ENCODE results near the gene GABBR2. TPM values are rescaled to one million over a fixed set of nuclear protein-coding genes. Genes with fewer than 3 reads are reported as not detected.

The GABBR2 gene
- total RNA-seq, 1 donor from 2014 or later, result 0.84 TPM

- Histone ChIP-seq H3K4me1 (no peaks in the 10 kb centered on the region), H3K9me3 (no peaks in the 10 kb centered on the region), H3K36me3 (no peaks in the 10 kb centered on the region), H3K27ac (no peak overlapping the region), H3K4me3 (no peak overlapping the region), H3K27me3 (no peaks in the 10 kb centered on the region)
- ATAC-seq (no peak), DNase-seq (no peak)
- no peak for TF ChIP-seq CTCF (IDR thresholded peaks at IDR 0.05)
- intact Hi-C loops (cut with DNase I), result no loop called here
These were observed 96.5 kb downstream of the GABBR2 start for GRCh38 chr9:98612061-98612752.

- H3K9me3 ChIP-seq, result no peaks in the 10 kb centered on the region
These were observed 97.4 kb downstream of the GABBR2 start for GRCh38 chr9:98611319-98611718.

DNA sequence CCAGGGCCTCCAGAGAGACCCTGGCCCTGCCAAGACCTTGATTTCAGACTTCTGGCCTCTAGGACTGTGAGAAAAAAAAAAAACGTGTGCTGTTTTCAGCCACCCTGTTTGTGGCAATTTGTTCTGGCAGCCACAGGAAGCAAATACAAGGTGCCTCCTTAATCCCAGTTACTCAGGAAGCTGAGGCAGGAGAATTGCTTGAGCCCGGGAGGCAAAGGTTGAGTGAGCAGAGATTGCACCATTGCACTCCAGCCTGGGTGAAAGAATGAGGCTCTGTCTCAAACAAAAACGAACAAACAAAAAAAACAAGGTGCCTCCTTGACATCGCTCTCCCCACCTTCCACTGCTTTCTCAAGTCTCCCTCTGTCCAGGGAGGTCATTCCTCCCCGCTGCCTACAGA is 98.0 kb downstream of the GABBR2 start:
- ATAC-seq (no peak), DNase-seq (no peak)
- H3K27ac ChIP-seq, result no peak overlapping the region
- no peak overlapping the region for H3K4me3 ChIP-seq
- H3K36me3 ChIP-seq, result no peaks in the 10 kb centered on the region
- no peaks in the 10 kb centered on the region for H3K9me3 ChIP-seq
- no peak for TF ChIP-seq CTCF (IDR thresholded peaks at IDR 0.05)
- no peaks in the 10 kb centered on the region for H3K4me1 ChIP-seq
- intact Hi-C loops (cut with DNase I), result no loop called here
- H3K27me3 ChIP-seq, result no peaks in the 10 kb centered on the region

More at GRCh38 chr9:98611319-98611718, 97.4 kb downstream of the GABBR2 start:
- Histone ChIP-seq H3K4me3 (no peak overlapping the region), H3K27ac (no peak overlapping the region), H3K4me1 (no peaks in the 10 kb centered on the region), H3K36me3 (no peaks in the 10 kb centered on the region), H3K27me3 (no peaks in the 10 kb centered on the region)
- ATAC-seq, result no peak
- no peak for TF ChIP-seq CTCF (IDR thresholded peaks at IDR 0.05)
- no peak for DNase-seq
- intact Hi-C loops (cut with DNase I), result no loop called here

DNA sequence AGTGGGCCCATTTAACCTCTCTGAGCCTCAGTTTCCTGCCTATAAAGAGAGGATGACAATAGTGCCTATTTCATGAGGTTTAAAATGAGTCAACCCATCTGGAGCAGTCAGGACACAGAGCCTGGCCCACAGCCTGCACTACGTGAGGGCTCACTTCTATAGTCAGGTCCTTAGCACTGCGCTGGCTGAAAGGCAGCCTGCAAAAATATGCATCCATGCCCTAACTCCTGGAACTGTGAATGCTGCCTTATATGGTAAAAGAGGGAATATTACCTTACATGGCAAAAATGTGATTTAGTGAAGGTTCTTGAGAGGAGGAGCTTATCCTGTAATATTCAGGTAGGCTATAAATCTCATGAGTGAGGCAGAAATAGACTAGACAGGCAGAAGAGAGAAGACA is 98.5 kb downstream of the GABBR2 start:
- ATAC-seq (no peak), DNase-seq (no peak)
- TF ChIP-seq CTCF (IDR thresholded peaks at IDR 0.05), result no peak
- Histone ChIP-seq H3K27me3 (no peaks in the 10 kb centered on the region), H3K4me1 (no peaks in the 10 kb centered on the region), H3K4me3 (no peak overlapping the region), H3K9me3 (no peaks in the 10 kb centered on the region), H3K27ac (no peak overlapping the region), H3K36me3 (no peaks in the 10 kb centered on the region)
- intact Hi-C loops (cut with DNase I), result no loop called here

DNA sequence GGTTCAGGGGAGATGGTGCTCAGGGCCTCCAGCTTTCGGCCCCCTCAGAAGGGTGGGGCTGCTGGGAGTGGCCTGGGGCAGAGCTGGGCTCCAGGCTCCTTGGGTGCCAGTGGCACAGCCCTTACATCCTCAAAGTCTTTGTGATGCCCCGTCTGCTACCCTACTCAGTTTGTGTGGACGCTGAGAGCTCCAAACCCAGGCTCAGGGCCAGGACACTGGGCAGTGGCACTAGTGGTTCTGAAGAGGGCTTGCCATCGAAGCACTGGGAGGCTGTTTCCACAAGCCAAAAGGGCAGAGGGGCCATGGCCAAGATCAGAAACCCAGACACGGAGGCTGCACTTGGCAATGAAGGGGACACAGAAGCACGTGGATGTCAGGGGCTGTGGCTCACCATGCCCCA is 99.1 kb downstream of the GABBR2 start:
- intact Hi-C loops (cut with DNase I), result no loop called here
- H3K4me3 ChIP-seq, result no peak overlapping the region
- no peak for DNase-seq
- ATAC-seq, result no peak
- H3K36me3 ChIP-seq, result no peaks in the 10 kb centered on the region
- H3K9me3 ChIP-seq, result no peaks in the 10 kb centered on the region
- no peak for TF ChIP-seq CTCF (IDR thresholded peaks at IDR 0.05)
- no peaks in the 10 kb centered on the region for H3K4me1 ChIP-seq
- no peak overlapping the region for H3K27ac ChIP-seq
- H3K27me3 ChIP-seq, result no peaks in the 10 kb centered on the region

GRCh38 chr9:98607787-98608186 is 100.9 kb downstream of the GABBR2 start:
- no peak for TF ChIP-seq CTCF (IDR thresholded peaks at IDR 0.05)
- Histone ChIP-seq H3K36me3 (no peaks in the 10 kb centered on the region), H3K4me3 (no peak overlapping the region), H3K27me3 (no peaks in the 10 kb centered on the region), H3K4me1 (no peaks in the 10 kb centered on the region), H3K27ac (no peak overlapping the region), H3K9me3 (no peaks in the 10 kb centered on the region)
- ATAC-seq, result no peak
- intact Hi-C loops (cut with DNase I), result no loop called here
- no peak for DNase-seq
